T-helper 17 cell (primary cell): ENCODE results near the gene GVQW3. TPM values are rescaled to one million over a fixed set of nuclear protein-coding genes. Genes with fewer than 3 reads are reported as not detected.
A peak's percentile ranks its signal among the peaks of the same experiment; 100 is the strongest.

Source experiments
- ATAC-seq: fragments of 150-1000 bp; cut with Tn5 transposase; 2 replicates; pipeline ENCODE4 v1.10.0; 2021; ENCODE audit warnings: mild to moderate bottlenecking, moderate library complexity
- DNase-seq, 3 donors: peaks; one replicate each; pipeline versions ENCODE4 v3.0.0 to v3.0.0-alpha.2; 2020 to 2021
- H3K9me3 ChIP-seq: one replicate; pipeline ENCODE4 v1.7.0; 2013; ENCODE audit warnings: low read length, mild to moderate bottlenecking; ENCODE audit not compliant: control insufficient read depth, poor library complexity, severe bottlenecking
- H3K27ac Mint-ChIP-seq: one replicate; pipeline ENCODE4 v1.8.0; 2022; ENCODE audit warnings: mild to moderate bottlenecking, moderate library complexity, mixed read lengths
- H3K27me3 Mint-ChIP-seq: one replicate; pipeline ENCODE4 v1.8.0; 2022; ENCODE audit warnings: mixed read lengths
- H3K36me3 Mint-ChIP-seq: one replicate; pipeline ENCODE4 v1.8.0; 2022; ENCODE audit warnings: low read depth, mixed read lengths
- H3K4me1 Mint-ChIP-seq: one replicate; pipeline ENCODE4 v1.8.0; 2022; ENCODE audit warnings: mild to moderate bottlenecking, mixed read lengths
- H3K4me3 Mint-ChIP-seq: one replicate; pipeline ENCODE4 v1.8.0; 2022; ENCODE audit warnings: mild to moderate bottlenecking, moderate library complexity, mixed read lengths
- total RNA-seq, 4 donors: library from RNA in 2 of 4; stranded (reverse) in 2 of 4; gene quantifications; one replicate each; pipeline ENCODE4 v1.2.3 and lab custom pipeline; 2022 to 2026

Gene GVQW3
- total RNA-seq, 2 donors from 2014 or later: 1.7 to 2.5 TPM

DNA sequence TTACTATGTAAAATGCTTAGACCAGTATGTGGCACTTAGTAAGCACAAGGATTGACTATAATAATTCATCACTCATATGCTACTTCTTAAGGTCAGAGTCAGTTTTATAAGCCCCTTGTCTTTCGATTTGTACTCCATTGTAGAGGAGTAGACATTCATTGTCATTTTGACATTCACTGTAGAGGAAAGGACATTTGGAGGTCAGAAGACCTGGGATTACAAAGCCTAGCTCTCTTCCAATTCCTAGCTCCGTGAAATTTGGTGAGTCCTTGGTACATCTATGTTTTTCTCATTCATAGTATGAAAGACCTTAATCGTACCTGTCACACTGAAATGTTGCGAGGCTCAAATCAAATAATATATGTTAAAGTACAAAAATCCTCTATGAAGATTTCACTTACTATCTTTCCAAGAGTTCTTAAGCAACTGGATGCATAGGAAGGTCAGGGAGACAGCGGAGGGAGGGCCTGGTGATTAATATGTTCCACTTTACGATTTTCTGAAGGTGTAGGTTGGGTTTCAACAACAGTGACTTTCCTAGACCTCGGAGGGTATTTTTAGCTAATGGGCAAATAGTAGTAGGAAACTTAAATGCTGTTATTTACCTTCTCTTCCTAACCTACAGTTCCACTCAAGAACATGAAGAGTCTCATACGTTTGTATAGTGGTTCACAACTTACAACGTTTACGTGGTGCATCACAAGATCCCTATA, 62.3 kb downstream of the GVQW3 start:
- H3K9me3 ChIP-seq: no peaks in the 10 kb centered on the region
- no peaks in the 10 kb centered on the region for H3K27me3 Mint-ChIP-seq
- H3K27ac Mint-ChIP-seq: peak overlapping the region; percentile 97
- DNase-seq: no peak
- no peaks in the 10 kb centered on the region for H3K36me3 Mint-ChIP-seq
- no peak for ATAC-seq
- H3K4me3 Mint-ChIP-seq: peak overlapping the region; percentile 97
- peaks cover 31% of the 10 kb centered on the region for H3K4me1 Mint-ChIP-seq

- H3K9me3 ChIP-seq: no peaks in the 10 kb centered on the region
- no peak for ATAC-seq
- DNase-seq: no peak
- Mint-ChIP-seq H3K27me3 (no peaks in the 10 kb centered on the region), H3K4me1 (peaks cover 33% of the 10 kb centered on the region), H3K4me3 (peak overlapping the region; percentile 97), H3K27ac (peak overlapping the region; percentile 97), H3K36me3 (no peaks in the 10 kb centered on the region)
Observed at GRCh38 chr11:76444065-76444383, 62.9 kb downstream of the GVQW3 start.

GRCh38 chr11:76444384-76445120, 63.4 kb downstream of the GVQW3 start, which contains the start of gene EMSY:
TSS of gene EMSY (plus strand) at chr11:76445018. CDS start at chr11:76446939, 1,921 bp downstream.
- H3K9me3 ChIP-seq: no peaks in the 10 kb centered on the region
- no peaks in the 10 kb centered on the region for H3K36me3 Mint-ChIP-seq
- peak within 1 kb of the TSS; percentile 97 for H3K4me3 Mint-ChIP-seq
- DNase-seq: peak; percentile 81 to 88 (median 82)
- peak within 1 kb of the TSS; percentile 97 for H3K27ac Mint-ChIP-seq
- peaks cover 33% of the 10 kb centered on the region for H3K4me1 Mint-ChIP-seq
- ATAC-seq: peak; percentile 93
- no peaks in the 10 kb centered on the region for H3K27me3 Mint-ChIP-seq

- no peaks in the 10 kb centered on the region for H3K36me3 Mint-ChIP-seq
- H3K27me3 Mint-ChIP-seq: no peaks in the 10 kb centered on the region
- H3K4me3 Mint-ChIP-seq: peak overlapping the region; percentile 97
Observed at GRCh38 chr11:76445121-76446084, 64.3 kb downstream of the GVQW3 start.

GRCh38 chr11:76448506-76448905, 67.4 kb downstream of the GVQW3 start:
- DNase-seq (no peak), ATAC-seq (no peak)
- Mint-ChIP-seq H3K4me1 (peaks cover 27% of the 10 kb centered on the region), H3K27ac (no peak overlapping the region), H3K27me3 (no peaks in the 10 kb centered on the region), H3K36me3 (peaks cover 4% of the 10 kb centered on the region), H3K4me3 (no peak overlapping the region)
- H3K9me3 ChIP-seq: no peaks in the 10 kb centered on the region

More at GRCh38 chr11:76445121-76446084, 64.3 kb downstream of the GVQW3 start:
- Mint-ChIP-seq H3K4me1 (peaks cover 33% of the 10 kb centered on the region), H3K27ac (peak overlapping the region; percentile 97)
- no peaks in the 10 kb centered on the region for H3K9me3 ChIP-seq
- ATAC-seq (peak; percentile 4), DNase-seq (peak; percentile 10 to 52 (median 46))

DNA sequence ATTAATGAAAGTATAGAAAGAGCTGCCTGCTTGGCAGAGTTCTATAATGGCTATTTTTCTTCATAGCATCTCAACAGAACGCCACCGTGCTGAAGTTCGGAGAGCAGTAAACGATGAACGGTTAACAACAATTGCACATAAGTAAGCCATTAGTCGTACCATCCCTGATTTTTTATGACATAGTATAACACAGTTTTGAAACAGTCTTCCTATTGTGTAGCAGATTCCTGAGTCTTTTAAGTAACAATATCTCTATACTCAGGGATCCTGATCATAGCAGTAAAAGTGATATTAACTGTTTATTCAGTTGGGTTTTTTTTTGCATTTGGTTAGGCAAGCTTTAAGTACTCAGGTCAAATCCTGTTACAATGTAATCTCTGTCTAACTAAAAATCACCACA, 72.1 kb downstream of the GVQW3 start:
- no peak overlapping the region for H3K27ac Mint-ChIP-seq
- no peaks in the 10 kb centered on the region for H3K9me3 ChIP-seq
- H3K4me1 Mint-ChIP-seq: peaks cover 6% of the 10 kb centered on the region
- no peak overlapping the region for H3K4me3 Mint-ChIP-seq
- peaks cover 4% of the 10 kb centered on the region for H3K36me3 Mint-ChIP-seq
- no peak for DNase-seq
- no peak for ATAC-seq
- no peaks in the 10 kb centered on the region for H3K27me3 Mint-ChIP-seq

DNA sequence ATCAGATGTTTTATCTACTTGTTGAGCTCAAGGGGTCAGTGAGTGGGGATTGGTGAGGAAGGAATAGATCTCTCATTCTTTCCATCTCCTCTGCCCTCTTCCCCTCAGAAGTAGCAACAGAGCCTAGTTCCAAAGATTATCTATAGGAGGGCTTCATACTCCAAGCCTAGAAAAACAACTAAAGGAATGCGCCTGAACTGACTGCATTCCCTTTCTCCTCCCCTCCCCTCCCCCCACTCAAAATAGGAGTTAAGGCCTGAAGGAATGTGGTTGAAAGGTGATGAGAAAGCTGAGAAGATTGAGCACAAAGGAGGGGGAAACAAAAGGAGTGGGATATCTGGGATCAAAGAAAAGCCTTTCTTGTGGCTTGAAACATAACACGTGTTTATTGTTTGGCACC, 74.2 kb downstream of the GVQW3 start:
- no peak for DNase-seq
- H3K4me1 Mint-ChIP-seq: peaks cover 4% of the 10 kb centered on the region

GRCh38 chr11:76455931-76456330, 74.8 kb downstream of the GVQW3 start:
- ATAC-seq: no peak
- DNase-seq: no peak
- H3K9me3 ChIP-seq: no peaks in the 10 kb centered on the region
- Mint-ChIP-seq H3K36me3 (peaks cover 4% of the 10 kb centered on the region), H3K4me3 (no peak overlapping the region), H3K27me3 (no peaks in the 10 kb centered on the region), H3K27ac (no peak overlapping the region), H3K4me1 (peaks cover 4% of the 10 kb centered on the region)

More for the DNA sequence above, 74.2 kb downstream of the GVQW3 start:
- H3K27ac Mint-ChIP-seq: no peak overlapping the region
- H3K4me3 Mint-ChIP-seq: no peak overlapping the region
- peaks cover 4% of the 10 kb centered on the region for H3K36me3 Mint-ChIP-seq
- ATAC-seq: no peak
- H3K9me3 ChIP-seq: no peaks in the 10 kb centered on the region
- no peaks in the 10 kb centered on the region for H3K27me3 Mint-ChIP-seq

DNA sequence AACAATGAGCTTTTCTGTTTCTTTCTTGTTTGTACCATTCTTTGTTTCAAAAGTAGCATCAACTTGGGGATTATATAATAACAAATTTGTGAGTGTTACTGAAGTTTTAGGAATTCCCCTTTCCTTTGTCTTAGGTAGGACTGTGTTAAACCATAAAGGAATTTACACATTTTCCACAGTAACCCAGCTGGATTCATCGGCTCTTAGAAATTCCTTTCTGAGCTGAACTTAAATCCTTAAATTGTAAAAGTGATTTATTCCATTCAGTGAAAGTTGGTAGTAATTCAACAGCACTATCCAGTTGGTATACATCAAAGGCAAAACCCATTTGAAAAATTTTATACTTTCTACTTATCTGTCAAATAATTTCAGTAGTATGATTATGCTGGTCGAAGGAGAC, 75.4 kb downstream of the GVQW3 start:
- no peak overlapping the region for H3K4me3 Mint-ChIP-seq
- peaks cover 4% of the 10 kb centered on the region for H3K4me1 Mint-ChIP-seq

More for the DNA sequence above, 75.4 kb downstream of the GVQW3 start:
- no peaks in the 10 kb centered on the region for H3K27me3 Mint-ChIP-seq
- H3K9me3 ChIP-seq: no peaks in the 10 kb centered on the region
- H3K36me3 Mint-ChIP-seq: peaks cover 4% of the 10 kb centered on the region
- DNase-seq: no peak
- no peak for ATAC-seq
- no peak overlapping the region for H3K27ac Mint-ChIP-seq

Other genes with a start within 250 kb of the GVQW3 start
- 1 to 10 TPM in 1 of 2 donors, under 1 TPM in 1; 0.57 to 2.1 TPM for gene WNT11, start 174.8 kb upstream of the GVQW3 start, total RNA-seq
- 10 to 100 TPM; 53.1 to 60.8 TPM for gene THAP12, start 191 bp upstream of the GVQW3 start, total RNA-seq
- 10 to 100 TPM; 25.3 to 34.6 TPM for gene EMSY, start 63.7 kb downstream of the GVQW3 start, total RNA-seq